Smooth muscle cell (in vitro differentiated cells): ENCODE data around the gene PPP4C. TPM values are rescaled to one million over a fixed set of nuclear protein-coding genes. Genes with fewer than 3 reads are reported as not detected.

Experiments used
- DNase-seq: peaks from one replicate; lab custom pipeline; 2025; ENCODE audit not compliant: unreplicated experiment; lab: John Stamatoyannopoulos, UW
- H2AFZ ChIP-seq: fragments of 200-600 bp; sonication (generic); 2 replicates; pipeline ENCODE4 v1.6.0; 2016; ENCODE audit warnings: antibody characterized with exemption, low read depth, mild to moderate bottlenecking
- H3F3A ChIP-seq: fragments of 200-600 bp; sonication (generic); 2 replicates; pipeline ENCODE4 v1.6.0; 2017; ENCODE audit warnings: antibody characterized with exemption, low read depth
- H3K27ac ChIP-seq: fragments of 200-600 bp; sonication (generic); 2 replicates; pipeline ENCODE4 v1.5.1; 2016; ENCODE audit warnings: low read depth, mild to moderate bottlenecking
- H3K27me3 ChIP-seq: fragments of 200-600 bp; sonication (generic); 2 replicates; pipeline ENCODE4 v1.6.1; 2016; ENCODE audit warnings: low read depth, mild to moderate bottlenecking
- H3K36me3 ChIP-seq: fragments of 200-600 bp; sonication (generic); 2 replicates; pipeline ENCODE4 v1.5.1; 2016; ENCODE audit warnings: low read depth
- H3K4me1 ChIP-seq: fragments of 200-600 bp; sonication (generic); 2 replicates; pipeline ENCODE4 v1.5.1; 2016; ENCODE audit warnings: low read depth
- H3K4me2 ChIP-seq: fragments of 200-600 bp; sonication (generic); 2 replicates; pipeline ENCODE4 v1.6.0; 2016; ENCODE audit warnings: mild to moderate bottlenecking
- H3K4me3 ChIP-seq: fragments of 200-600 bp; sonication (generic); 2 replicates; pipeline ENCODE4 v1.5.1; 2016; ENCODE audit warnings: mild to moderate bottlenecking
- H3K79me2 ChIP-seq: fragments of 200-600 bp; sonication (generic); 2 replicates; pipeline ENCODE4 v1.6.0; 2016; ENCODE audit warnings: low read depth, mild to moderate bottlenecking
- H3K9ac ChIP-seq: fragments of 200-600 bp; sonication (generic); 2 replicates; pipeline ENCODE4 v1.6.0; 2016; ENCODE audit warnings: low read depth
- H3K9me3 ChIP-seq: fragments of 200-600 bp; sonication (generic); replicated peaks from 2 replicates; pipeline ENCODE4 v1.5.1; 2016; ENCODE audit warnings: low read depth
- H4K20me1 ChIP-seq: fragments of 200-600 bp; sonication (generic); 2 replicates; pipeline ENCODE4 v1.6.0; 2016; ENCODE audit warnings: low read depth
- CTCF ChIP-seq: fragments of 200-600 bp; sonication (generic); IDR thresholded peaks from 2 replicates; pipeline ENCODE4 v1.5.1; 2017; ENCODE audit warnings: borderline replicate concordance, mild to moderate bottlenecking, antibody characterized with exemption; ENCODE audit not compliant: insufficient read depth, poor library complexity, severe bottlenecking
- WGBS: methylation state at CpG from one replicate; pipeline ENCODE4 v1.1.7; 2016; ENCODE audit warnings: low lambda C conversion rate; 5-methylcytosine and 5-hydroxymethylcytosine counted together
- polyA plus RNA-seq: library from polyadenylated mRNA; unstranded; fragments of >200 nt; fragmentation: Nextera tagmentation; extraction: Ambion mirVana; gene quantifications from 2 replicates; pipeline ENCODE4 v1.2.1, GENCODE V29; 2016
- total RNA-seq: library from RNA; depleted of rRNA; stranded (reverse); fragments of >200 nt; gene quantifications from 2 replicates; pipeline ENCODE4 v1.2.3, GENCODE V29; 2014

Gene PPP4C
- total and polyA plus RNA-seq, 2 experiments from 2014 or later, result 111 to 224 TPM

- no peaks in the 10 kb centered on the region for H3K9me3 ChIP-seq
- no peak overlapping the region for H3K9ac ChIP-seq
- TF ChIP-seq CTCF, result no peak
- H3K36me3 ChIP-seq, result no peaks in the 10 kb centered on the region
- H2AFZ ChIP-seq, result no peak overlapping the region
- no peaks in the 10 kb centered on the region for H3K4me1 ChIP-seq
- H3K4me3 ChIP-seq, result no peak overlapping the region
- H3K79me2 ChIP-seq, result no peaks in the 10 kb centered on the region
- DNase-seq, result no peak
- no peak overlapping the region for H3K27ac ChIP-seq
- peaks cover 31% of the 10 kb centered on the region for H4K20me1 ChIP-seq
- no peaks in the 10 kb centered on the region for H3K27me3 ChIP-seq
- WGBS, result 93% methylated on average over 7 of the region's 7 CpGs
- H3K4me2 ChIP-seq, result no peak overlapping the region
- peaks cover 17% of the 10 kb centered on the region for H3F3A ChIP-seq
Observed at GRCh38 chr16:30115238-30115637, 39.4 kb downstream of the PPP4C start.

- H3K4me2 ChIP-seq, result no peak overlapping the region
- no peak for TF ChIP-seq CTCF
- 93% methylated on average over 16 of the region's 16 CpGs for WGBS
- no peaks in the 10 kb centered on the region for H3K36me3 ChIP-seq
- peaks cover 16% of the 10 kb centered on the region for H3F3A ChIP-seq
- H3K9me3 ChIP-seq, result no peaks in the 10 kb centered on the region
- H3K27me3 ChIP-seq, result no peaks in the 10 kb centered on the region
- H3K27ac ChIP-seq, result no peak overlapping the region
- H4K20me1 ChIP-seq, result peaks cover 18% of the 10 kb centered on the region
- DNase-seq, result no peak
- no peaks in the 10 kb centered on the region for H3K4me1 ChIP-seq
- H3K9ac ChIP-seq, result no peak overlapping the region
- no peak overlapping the region for H2AFZ ChIP-seq
- no peak overlapping the region for H3K4me3 ChIP-seq
- H3K79me2 ChIP-seq, result no peaks in the 10 kb centered on the region
Observed at GRCh38 chr16:30116291-30117207, 40.8 kb downstream of the PPP4C start.

- no peaks in the 10 kb centered on the region for H3K79me2 ChIP-seq
- no peaks in the 10 kb centered on the region for H3K9me3 ChIP-seq
Observed at GRCh38 chr16:30117768-30118167, 42.0 kb downstream of the PPP4C start.

More at GRCh38 chr16:30117768-30118167, 42.0 kb downstream of the PPP4C start:
- Histone ChIP-seq H3K4me3 (no peak overlapping the region), H2AFZ (no peak overlapping the region), H4K20me1 (peaks cover 8% of the 10 kb centered on the region), H3K36me3 (no peaks in the 10 kb centered on the region), H3F3A (peaks cover 17% of the 10 kb centered on the region), H3K4me2 (no peak overlapping the region), H3K4me1 (no peaks in the 10 kb centered on the region), H3K27ac (no peak overlapping the region), H3K27me3 (no peaks in the 10 kb centered on the region), H3K9ac (no peak overlapping the region)
- TF ChIP-seq CTCF, result no peak
- DNase-seq, result no peak
- WGBS, result 97% methylated on average over 10 of the region's 10 CpGs
